H1 (cell line): ENCODE results near the gene KYNU. TPM values are rescaled to one million over a fixed set of nuclear protein-coding genes. Genes with fewer than 3 reads are reported as not detected.

ENCODE experiments used
- CTCF ChIA-PET: fragments of 300-600 bp; sonication (Branson Sonifier 250); formaldehyde crosslinking; loops from one replicate; lab custom pipeline; 2021; ENCODE audit not compliant: partially characterized antibody; lab: Charles Lee
- POLR2A ChIA-PET: fragments of 300-600 bp; sonication (Branson Sonifier 250); formaldehyde crosslinking; loops from one replicate; lab custom pipeline; 2021; ENCODE audit warnings: inconsistent platforms; ENCODE audit not compliant: partially characterized antibody; lab: Charles Lee
- DNase-seq, 2 experiments: peaks; one replicate each; pipeline versions ENCODE4 v3.0.0 to v3.0.0-alpha.2; 2010 to 2022; ENCODE audit warnings: low spot score in 2 of 2, low read depth in 1 of 2, mixed read lengths in 1 of 2
- FAIRE-seq: peaks from 2 replicates; lab custom pipeline; 2011; peaks lifted over from hg19 to GRCh38; lab: Jason Lieb, UNC
- H2AFZ ChIP-seq: 2 replicates; pipeline ENCODE4 v1.8.1; 2012; ENCODE audit warnings: low read length, inconsistent platforms
- H2AK5ac ChIP-seq: 2 replicates; pipeline ENCODE4 v1.6.1; 2013; ENCODE audit warnings: low read depth, low read length
- H2BK120ac ChIP-seq: replicated peaks from 2 replicates; pipeline ENCODE3; 2013; ENCODE audit warnings: low read depth, low read length, inconsistent platforms
- H2BK12ac ChIP-seq: 2 replicates; pipeline ENCODE4 v1.6.1; 2013; ENCODE audit warnings: low read depth, low read length
- H2BK15ac ChIP-seq: 2 replicates; pipeline ENCODE4 v1.6.1; 2013; ENCODE audit warnings: low read length
- H2BK20ac ChIP-seq: 2 replicates; pipeline ENCODE4 v1.6.1; 2013; ENCODE audit warnings: low read length
- H2BK5ac ChIP-seq: 2 replicates; pipeline ENCODE4 v1.6.1; 2013; ENCODE audit warnings: low read depth, low read length
- H3K14ac ChIP-seq: 2 replicates; pipeline ENCODE4 v1.6.1; 2013; ENCODE audit warnings: inconsistent platforms; ENCODE audit not compliant: insufficient read length
- H3K18ac ChIP-seq: 2 replicates; pipeline ENCODE4 v1.6.1; 2013; ENCODE audit warnings: low read length; ENCODE audit errors: extremely low read depth
- H3K23ac ChIP-seq: 2 replicates; pipeline ENCODE4 v1.6.1; 2013; ENCODE audit warnings: inconsistent platforms; ENCODE audit not compliant: insufficient read length
- H3K23me2 ChIP-seq: 2 replicates; pipeline ENCODE4 v1.6.1; 2013; ENCODE audit warnings: low read depth, low read length
- H3K27ac ChIP-seq: 2 replicates; pipeline ENCODE4 v1.6.1; 2011; ENCODE audit warnings: low read depth, low read length, inconsistent platforms
- H3K27me3 ChIP-seq, 4 experiments: replicated peaks in 1 of 4; 1 replicate in 1 of 4; 2 replicates in 3 of 4; pipeline versions ENCODE4 v1.6.1 to v1.8.1; 2011 to 2013; ENCODE audit warnings: low read length in 3 of 4, mild to moderate bottlenecking in 3 of 4, inconsistent platforms in 2 of 4, mixed read lengths in 2 of 4, moderate library complexity in 1 of 4; ENCODE audit not compliant: control insufficient read depth in 3 of 4, insufficient read depth in 3 of 4; ENCODE audit errors: extremely low read depth in 1 of 4
- H3K36me3 ChIP-seq, 4 experiments: 2 replicates each; pipeline versions ENCODE4 v1.6.1 to v1.8.1; 2011 to 2013; ENCODE audit warnings: mild to moderate bottlenecking in 4 of 4, low read length in 3 of 4, moderate library complexity in 2 of 4, control low read depth in 1 of 4, inconsistent platforms in 1 of 4; ENCODE audit not compliant: insufficient read depth in 4 of 4, control insufficient read depth in 2 of 4
- H3K4ac ChIP-seq: replicated peaks from 2 replicates; pipeline ENCODE3; 2013; ENCODE audit warnings: low read length, low read depth, mixed read lengths, inconsistent platforms; ENCODE audit not compliant: insufficient read length
- H3K4me1 ChIP-seq, 4 experiments: replicated peaks in 1 of 4; 1 replicate in 1 of 4; 2 replicates in 3 of 4; pipeline versions ENCODE4 v1.6.1 to v1.8.1; 2011 to 2013; ENCODE audit warnings: low read length in 3 of 4, inconsistent platforms in 2 of 4, mixed read lengths in 1 of 4; ENCODE audit not compliant: insufficient read depth in 4 of 4, control insufficient read depth in 3 of 4
- H3K4me2 ChIP-seq, 2 experiments: 2 replicates each; pipeline versions ENCODE4 v1.6.1 to v1.8.1; 2011 to 2013; ENCODE audit warnings: low read depth in 2 of 2, low read length in 2 of 2, control low read depth in 1 of 2, inconsistent platforms in 1 of 2, mild to moderate bottlenecking in 1 of 2; ENCODE audit not compliant: insufficient read depth in 1 of 2
- H3K4me3 ChIP-seq, 4 experiments: fragments of 200-600, 300-600 bp in 1 of 4; sonication (generic), shearing (Covaris generic), sonication (Bioruptor Twin) in 1 of 4; 2 replicates each; pipeline versions ENCODE4 v1.5.1 to v1.8.1; 2011 to 2016; ENCODE audit warnings: low read length in 4 of 4, low read depth in 3 of 4, control low read depth in 2 of 4, inconsistent platforms in 2 of 4, mild to moderate bottlenecking in 2 of 4, mixed read lengths in 1 of 4, moderate library complexity in 1 of 4; ENCODE audit not compliant: insufficient read depth in 2 of 4; ENCODE audit errors: extremely low read depth in 1 of 4
- H3K56ac ChIP-seq: replicated peaks from 2 replicates; pipeline ENCODE3; 2013; ENCODE audit warnings: low read depth, mild to moderate bottlenecking, mixed read lengths, low read length, inconsistent platforms; ENCODE audit not compliant: insufficient read length
- H3K79me1 ChIP-seq: 2 replicates; pipeline ENCODE4 v1.6.1; 2013; ENCODE audit warnings: low read depth, low read length, control low read depth
- H3K79me2 ChIP-seq, 2 experiments: 2 replicates each; pipeline versions ENCODE4 v1.6.1 to v1.8.1; 2012 to 2013; ENCODE audit warnings: low read length in 2 of 2, mild to moderate bottlenecking in 2 of 2, inconsistent platforms in 1 of 2; ENCODE audit not compliant: insufficient read depth in 2 of 2, control insufficient read depth in 1 of 2
- H3K9ac ChIP-seq, 4 experiments: replicated peaks in 1 of 4; 1 replicate in 1 of 4; 2 replicates in 3 of 4; pipeline versions ENCODE4 v1.6.1 to v1.8.1; 2011 to 2013; ENCODE audit warnings: low read depth in 3 of 4, low read length in 3 of 4, control low read depth in 2 of 4, mild to moderate bottlenecking in 2 of 4, moderate library complexity in 2 of 4, inconsistent platforms in 1 of 4; ENCODE audit errors: extremely low read depth in 1 of 4
- H3K9me3 ChIP-seq, 2 experiments: 2 replicates each; pipeline versions ENCODE4 v1.6.1 to v1.8.1; 2012 to 2013; ENCODE audit warnings: mild to moderate bottlenecking in 2 of 2, moderate library complexity in 2 of 2, control low read depth in 1 of 2, inconsistent platforms in 1 of 2, low read depth in 1 of 2, low read length in 1 of 2, mixed read lengths in 1 of 2; ENCODE audit not compliant: insufficient read depth in 2 of 2
- H4K20me1 ChIP-seq, 2 experiments: replicated peaks in 1 of 2; 2 replicates each; pipeline versions ENCODE3 to v1.8.1; 2011 to 2013; ENCODE audit warnings: inconsistent platforms in 2 of 2, low read length in 2 of 2, mild to moderate bottlenecking in 1 of 2; ENCODE audit not compliant: insufficient read depth in 2 of 2, control insufficient read depth in 1 of 2
- H4K5ac ChIP-seq: 2 replicates; pipeline ENCODE4 v1.6.1; 2013; ENCODE audit warnings: low read length, low read depth, mixed read lengths, inconsistent platforms; ENCODE audit not compliant: insufficient read length
- H4K8ac ChIP-seq: 2 replicates; pipeline ENCODE4 v1.8.0; 2013; ENCODE audit warnings: mild to moderate bottlenecking, moderate library complexity, low read length, inconsistent platforms; ENCODE audit not compliant: insufficient read depth; ENCODE audit errors: extremely low read depth
- H4K91ac ChIP-seq: replicated peaks from 2 replicates; pipeline ENCODE3; 2013; ENCODE audit warnings: low read length, mixed read lengths, inconsistent platforms; ENCODE audit not compliant: insufficient read length
- BRCA1 ChIP-seq: IDR thresholded peaks from 2 replicates; pipeline ENCODE4 v1.6.1; 2012; ENCODE audit warnings: low read depth, low read length, improper control_type of control experiment
- CREB1 ChIP-seq: IDR thresholded peaks from 2 replicates; pipeline ENCODE4 v1.6.1; 2012; ENCODE audit warnings: inconsistent platforms
- HDAC6 ChIP-seq: IDR thresholded peaks from one replicate; pipeline ENCODE4 v1.7.1; 2012; ENCODE audit warnings: low read depth, mild to moderate bottlenecking, inconsistent platforms, low read length, moderate library complexity
- KDM4A ChIP-seq: IDR thresholded peaks from one replicate; pipeline ENCODE4 v1.7.1; 2012; ENCODE audit warnings: low read depth, mild to moderate bottlenecking, moderate library complexity, low read length, inconsistent platforms; ENCODE audit not compliant: severe bottlenecking
- POU5F1 ChIP-seq: IDR thresholded peaks from 2 replicates; pipeline ENCODE4 v1.6.1; 2011; ENCODE audit warnings: low read depth, mild to moderate bottlenecking, low read length, moderate library complexity
- RAD21 ChIP-seq, 2 experiments: IDR thresholded peaks in 1 of 2; conservative IDR thresholded peaks in 1 of 2; 2 replicates each; pipeline ENCODE4 v1.6.1; 2011; ENCODE audit warnings: low read depth in 2 of 2, low read length in 2 of 2, improper control_type of control experiment in 1 of 2, inconsistent platforms in 1 of 2, mild to moderate bottlenecking in 1 of 2, moderate library complexity in 1 of 2
- SAP30 ChIP-seq: fragments of 300-600 bp; sonication (generic); IDR thresholded peaks from 2 replicates; pipeline ENCODE4 v1.7.1; 2012; ENCODE audit warnings: low read length, moderate library complexity, mild to moderate bottlenecking, inconsistent platforms; ENCODE audit not compliant: insufficient read depth, insufficient replicate concordance
- SIX5 ChIP-seq: IDR thresholded peaks from 2 replicates; pipeline ENCODE4 v1.6.1; 2011; ENCODE audit warnings: mild to moderate bottlenecking, low read depth, low read length
- TBP ChIP-seq: IDR thresholded peaks from 2 replicates; pipeline ENCODE4 v1.6.1; 2011; ENCODE audit warnings: low read depth, low read length, improper control_type of control experiment
- polyA plus RNA-seq, 7 experiments: library from polyadenylated mRNA; depleted of rRNA in 3 of 7; stranded (reverse) in 5 of 7; unstranded in 2 of 7; fragments of >200 nt in 5 of 7; fragments of 200-250 nt in 2 of 7; gene quantifications; 1 replicate in 5 of 7; 2 replicates in 1 of 7; 4 replicates in 1 of 7; pipeline versions ENCODE4 v1.2.1 to v1.2.3, GENCODE V29; 2011 to 2013; ENCODE audit warnings: missing spikeins in 2 of 7, mixed read lengths in 2 of 7
- total RNA-seq: library from RNA; stranded (reverse); fragmentation: NEBNext Ultra II Directional; extraction: Animal tissue kit (Norgen Biotek cat#: 25700); gene quantifications from 2 replicates; pipeline ENCODE4 v1.2.1, GENCODE V29; 2021
- TF ChIP-seq, protein P1 (sequence below): IDR thresholded peaks from 2 replicates; pipeline ENCODE4 v1.6.1; 2012; ENCODE audit warnings: low read length, inconsistent platforms
- TF ChIP-seq, protein P2 (sequence below): IDR thresholded peaks from 2 replicates; pipeline ENCODE4 v1.6.1; 2012; ENCODE audit warnings: inconsistent platforms

KYNU gene
- total and polyA plus RNA-seq, 2 of the 8 experiments (the other 6 are each of a cell fraction or from before 2014, with no cell fraction given) = 0.09 to 0.13 TPM

DNA sequence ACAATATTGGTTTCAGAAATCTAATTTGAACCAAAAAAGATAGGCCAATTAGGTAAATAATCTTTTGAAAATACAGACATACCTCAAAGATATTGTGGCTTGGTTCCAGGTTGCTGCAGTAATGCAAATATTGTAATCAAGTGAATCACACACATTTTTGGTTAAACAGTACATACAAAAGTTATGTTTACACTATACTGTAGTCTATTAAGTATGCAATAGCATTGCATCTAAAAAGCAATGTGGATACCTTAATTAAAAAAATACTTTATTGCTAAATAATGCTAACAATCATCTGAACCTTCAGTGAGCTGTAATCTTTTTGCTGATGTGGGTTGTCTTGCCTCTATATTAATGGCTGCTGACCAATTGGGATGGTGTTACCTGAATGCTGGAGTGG, 67.3 kb downstream of the KYNU start:
- TF ChIP-seq SIX5 (no peak), BRCA1 (no peak), POU5F1 (no peak), RAD21 (IDR thresholded peaks at IDR 0.05 in 1 of 2, conservative IDR thresholded peaks at IDR 0.05 in 1 of 2; ENCODE audit: low read depth in 2 of 2, low read length in 2 of 2) (no peak), KDM4A (no peak), TBP (no peak), SAP30 (no peak), CREB1 (no peak), HDAC6 (no peak)
- TF ChIP-seq, protein P1, sequence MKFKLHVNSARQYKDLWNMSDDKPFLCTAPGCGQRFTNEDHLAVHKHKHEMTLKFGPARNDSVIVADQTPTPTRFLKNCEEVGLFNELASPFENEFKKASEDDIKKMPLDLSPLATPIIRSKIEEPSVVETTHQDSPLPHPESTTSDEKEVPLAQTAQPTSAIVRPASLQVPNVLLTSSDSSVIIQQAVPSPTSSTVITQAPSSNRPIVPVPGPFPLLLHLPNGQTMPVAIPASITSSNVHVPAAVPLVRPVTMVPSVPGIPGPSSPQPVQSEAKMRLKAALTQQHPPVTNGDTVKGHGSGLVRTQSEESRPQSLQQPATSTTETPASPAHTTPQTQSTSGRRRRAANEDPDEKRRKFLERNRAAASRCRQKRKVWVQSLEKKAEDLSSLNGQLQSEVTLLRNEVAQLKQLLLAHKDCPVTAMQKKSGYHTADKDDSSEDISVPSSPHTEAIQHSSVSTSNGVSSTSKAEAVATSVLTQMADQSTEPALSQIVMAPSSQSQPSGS = no peak
- TF ChIP-seq, protein P2, sequence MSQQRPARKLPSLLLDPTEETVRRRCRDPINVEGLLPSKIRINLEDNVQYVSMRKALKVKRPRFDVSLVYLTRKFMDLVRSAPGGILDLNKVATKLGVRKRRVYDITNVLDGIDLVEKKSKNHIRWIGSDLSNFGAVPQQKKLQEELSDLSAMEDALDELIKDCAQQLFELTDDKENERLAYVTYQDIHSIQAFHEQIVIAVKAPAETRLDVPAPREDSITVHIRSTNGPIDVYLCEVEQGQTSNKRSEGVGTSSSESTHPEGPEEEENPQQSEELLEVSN = no peak

More for the DNA sequence above, 67.3 kb downstream of the KYNU start:
- no peak overlapping the region for H3K18ac ChIP-seq
- no peak overlapping the region for H4K5ac ChIP-seq
- H3K27ac ChIP-seq = no peak overlapping the region
- H3K23me2 ChIP-seq = no peaks in the 10 kb centered on the region
- H3K9me3 ChIP-seq = peaks cover 3 to 12% of the 10 kb centered on the region in 2 experiments; a peak in 3 of 4 replicates
- no peak for DNase-seq
- ChIA-PET CTCF (interaction anchor here (1.0 kb wide), 1 partner anchor 18 kb away, joined by 3 read pairs; no protein-coding TSS in a partner anchor), POLR2A (no interaction called here)
- no peak overlapping the region for H2AK5ac ChIP-seq
- H2BK12ac ChIP-seq = no peak overlapping the region
- no peak overlapping the region for H3K4ac ChIP-seq
- no peak overlapping the region for H3K9ac ChIP-seq
- no peaks in the 10 kb centered on the region for H3K27me3 ChIP-seq
- H3K4me3 ChIP-seq = no peak overlapping the region
- H2BK120ac ChIP-seq = no peak overlapping the region
- H2AFZ ChIP-seq = no peak overlapping the region
- H3K56ac ChIP-seq = no peak overlapping the region
- H2BK15ac ChIP-seq = no peak overlapping the region
- no peaks in the 10 kb centered on the region for H4K20me1 ChIP-seq
- H3K4me1 ChIP-seq = no peaks in the 10 kb centered on the region
- no peak overlapping the region for H3K23ac ChIP-seq
- H3K79me1 ChIP-seq = no peaks in the 10 kb centered on the region
- no peak overlapping the region for H2BK5ac ChIP-seq
- no peaks in the 10 kb centered on the region for H3K79me2 ChIP-seq
- no peak for FAIRE-seq
- no peak overlapping the region for H3K4me2 ChIP-seq
- H2BK20ac ChIP-seq = no peak overlapping the region
- no peak overlapping the region for H4K91ac ChIP-seq
- H3K14ac ChIP-seq = no peak overlapping the region
- H3K36me3 ChIP-seq = no peaks in the 10 kb centered on the region
- H4K8ac ChIP-seq = no peak overlapping the region
